Large intestine (tissue), 1 donor: ENCODE results near the gene SULT2B1. TPM values are rescaled to one million over a fixed set of nuclear protein-coding genes. Genes with fewer than 3 reads are reported as not detected.

Experiments
- polyA plus RNA-seq: library from polyadenylated mRNA; unstranded; fragments of 120-200 nt; gene quantifications from one replicate; pipeline ENCODE4 v1.2.1, GENCODE V29; 2013

Gene SULT2B1
- polyA plus RNA-seq, 1 donor = 1.0 TPM

Other genes starting within 250 kb of the SULT2B1 start
- 43.6 TPM for gene EMP3, start 226.6 kb upstream of the SULT2B1 start, polyA plus RNA-seq
- 10.3 TPM for gene TMEM143, start 188.2 kb upstream of the SULT2B1 start, polyA plus RNA-seq
- gene SYNGR4, start 187.8 kb upstream of the SULT2B1 start, polyA plus RNA-seq = 0.12 TPM
- gene KDELR1, start 160.6 kb upstream of the SULT2B1 start, polyA plus RNA-seq = 253 TPM
- 0.48 TPM for gene GRIN2D, start 158.5 kb upstream of the SULT2B1 start, polyA plus RNA-seq
- gene GRWD1, start 106.2 kb upstream of the SULT2B1 start, polyA plus RNA-seq = 19.3 TPM
- gene KCNJ14, start 96.6 kb upstream of the SULT2B1 start, polyA plus RNA-seq = 0.70 TPM
- gene CYTH2, start 82.8 kb upstream of the SULT2B1 start, polyA plus RNA-seq = 63.8 TPM
- 7.2 TPM for gene LMTK3, start 40.3 kb upstream of the SULT2B1 start, polyA plus RNA-seq
- gene SPACA4, start 54.6 kb downstream of the SULT2B1 start, polyA plus RNA-seq = 4.2 TPM
- 77.5 TPM for gene FAM83E, start 62.9 kb downstream of the SULT2B1 start, polyA plus RNA-seq
- gene RPL18, start 67.0 kb downstream of the SULT2B1 start, polyA plus RNA-seq = 2,091 TPM
- gene SPHK2, start 67.3 kb downstream of the SULT2B1 start, polyA plus RNA-seq = 20.1 TPM
- 4.0 TPM for gene DBP, start 85.2 kb downstream of the SULT2B1 start, polyA plus RNA-seq
- 10.1 TPM for gene CA11, start 94.0 kb downstream of the SULT2B1 start, polyA plus RNA-seq
- gene NTN5, start 120.8 kb downstream of the SULT2B1 start, polyA plus RNA-seq = 0.42 TPM
- 105 TPM for gene FUT2, start 143.8 kb downstream of the SULT2B1 start, polyA plus RNA-seq
- 4.1 TPM for gene MAMSTR, start 167.6 kb downstream of the SULT2B1 start, polyA plus RNA-seq
- 6.9 TPM for gene RASIP1, start 188.4 kb downstream of the SULT2B1 start, polyA plus RNA-seq
- 0.40 TPM for gene IZUMO1, start 194.7 kb downstream of the SULT2B1 start, polyA plus RNA-seq
- 1.3 TPM for gene FUT1, start 200.5 kb downstream of the SULT2B1 start, polyA plus RNA-seq
- not detected for gene FGF21, start 203.4 kb downstream of the SULT2B1 start, polyA plus RNA-seq